ENCODE data around the gene ADGRG1.
"Not testable (repeated sequence)": the region's sequence is repeated elsewhere in the genome, so short reads cannot be mapped to it uniquely, and the experiment has no call there.

Gene ADGRG1

GRCh38 chr16:57628008-57628781, at the start of gene ADGRG1:
ADGRG1 (plus strand) TSS chr16:57628630; CDS start chr16:57650288, 21,658 bp downstream.
- FAIRE-seq, result peak; percentile 69

GRCh38 chr16:57579361-57579665, 49.1 kb upstream of the ADGRG1 start:
- no peak for FAIRE-seq

GRCh38 chr16:57585051-57585687, 43.3 kb upstream of the ADGRG1 start:
- FAIRE-seq, result no peak

GRCh38 chr16:57588831-57589230, 39.6 kb upstream of the ADGRG1 start:
- no peak for FAIRE-seq

GRCh38 chr16:57589374-57589773, 39.1 kb upstream of the ADGRG1 start:
- FAIRE-seq, result no peak

GRCh38 chr16:57590654-57591085, 37.8 kb upstream of the ADGRG1 start:
- no peak for FAIRE-seq

GRCh38 chr16:57591086-57591869, 37.2 kb upstream of the ADGRG1 start:
- FAIRE-seq, result peak; percentile 71

GRCh38 chr16:57591870-57592485, 36.5 kb upstream of the ADGRG1 start:
- FAIRE-seq, result no peak

- FAIRE-seq, result no peak
Observed at GRCh38 chr16:57592591-57593003, 35.8 kb upstream of the ADGRG1 start.

- FAIRE-seq, result no peak
Observed at GRCh38 chr16:57593021-57593420, 35.4 kb upstream of the ADGRG1 start.

GRCh38 chr16:57593990-57594389, 34.4 kb upstream of the ADGRG1 start:
- no peak for FAIRE-seq

- no peak for FAIRE-seq
Observed at GRCh38 chr16:57594531-57595031, 33.8 kb upstream of the ADGRG1 start.

GRCh38 chr16:57596234-57596633, 32.2 kb upstream of the ADGRG1 start:
- not testable (repeated sequence) for FAIRE-seq

- no peak for FAIRE-seq
Observed at GRCh38 chr16:57598437-57598836, 30.0 kb upstream of the ADGRG1 start.

GRCh38 chr16:57600048-57600835, 28.2 kb upstream of the ADGRG1 start:
- FAIRE-seq, result no peak

GRCh38 chr16:57600952-57601580, 27.4 kb upstream of the ADGRG1 start:
- no peak for FAIRE-seq

- FAIRE-seq, result no peak
Observed at GRCh38 chr16:57601801-57602478, 26.5 kb upstream of the ADGRG1 start.

GRCh38 chr16:57603115-57604024, 25.1 kb upstream of the ADGRG1 start:
- FAIRE-seq, result no peak

- FAIRE-seq, result no peak
Observed at GRCh38 chr16:57604177-57604576, 24.3 kb upstream of the ADGRG1 start.
